Neuron (in vitro differentiated cells): Measurements from ENCODE around the gene ADK.

ENCODE experiments used
- H2AFZ ChIP-seq: one replicate; pipeline ENCODE4 v1.6.1; 2013; ENCODE audit warnings: low read depth, mild to moderate bottlenecking, inconsistent platforms, low read length, moderate library complexity
- H3K27me3 ChIP-seq: one replicate; pipeline ENCODE4 v1.6.1; 2013; ENCODE audit warnings: low read length; ENCODE audit not compliant: insufficient read depth
- H3K36me3 ChIP-seq: one replicate; pipeline ENCODE4 v1.6.1; 2013; ENCODE audit warnings: low read length; ENCODE audit not compliant: insufficient read depth
- H3K4me1 ChIP-seq: one replicate; pipeline ENCODE4 v1.6.1; 2013; ENCODE audit warnings: low read length; ENCODE audit not compliant: insufficient read depth
- H3K4me3 ChIP-seq: 2 replicates; pipeline ENCODE4 v1.5.1; 2013; ENCODE audit warnings: mild to moderate bottlenecking, low read length, moderate library complexity
- H3K9me3 ChIP-seq: one replicate; pipeline ENCODE4 v1.6.1; 2013; ENCODE audit warnings: low read length

ADK gene

GRCh38 chr10:74238516-74238915, 87.5 kb downstream of the ADK start:
- Histone ChIP-seq H3K27me3 (no peaks in the 10 kb centered on the region), H3K36me3 (peaks cover 6% of the 10 kb centered on the region), H2AFZ (no peak overlapping the region), H3K4me1 (peaks cover 12% of the 10 kb centered on the region), H3K4me3 (no peak overlapping the region), H3K9me3 (no peaks in the 10 kb centered on the region)

DNA sequence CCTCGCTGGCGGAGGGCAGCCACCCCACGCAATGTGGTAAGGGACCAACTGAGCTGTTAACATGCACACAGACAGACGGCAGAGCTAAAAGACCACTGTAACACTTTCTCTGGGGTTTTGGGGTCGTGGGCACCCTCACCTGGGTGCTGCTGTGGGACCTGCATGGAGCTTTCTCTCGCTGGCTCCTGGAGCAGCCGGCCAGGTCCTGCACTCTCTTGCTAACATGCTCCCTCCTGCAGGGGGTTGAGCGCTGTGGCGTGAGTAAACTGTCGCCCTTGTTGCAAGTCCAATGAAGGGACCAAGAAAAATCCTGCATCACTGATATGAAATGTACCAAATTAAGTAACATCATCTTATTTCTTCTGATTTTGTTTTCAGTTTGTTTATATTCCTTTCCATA, 92.0 kb downstream of the ADK start:
- Histone ChIP-seq H3K9me3 (no peaks in the 10 kb centered on the region), H2AFZ (no peak overlapping the region), H3K27me3 (no peaks in the 10 kb centered on the region), H3K4me1 (peaks cover 11% of the 10 kb centered on the region), H3K36me3 (peaks cover 6% of the 10 kb centered on the region), H3K4me3 (no peak overlapping the region)

- Histone ChIP-seq H3K27me3 (no peaks in the 10 kb centered on the region), H3K4me1 (peaks cover 2% of the 10 kb centered on the region), H3K36me3 (peaks cover 6% of the 10 kb centered on the region), H3K9me3 (no peaks in the 10 kb centered on the region), H3K4me3 (no peak overlapping the region), H2AFZ (no peak overlapping the region)
Observed at GRCh38 chr10:74244097-74244685, 93.2 kb downstream of the ADK start.

DNA sequence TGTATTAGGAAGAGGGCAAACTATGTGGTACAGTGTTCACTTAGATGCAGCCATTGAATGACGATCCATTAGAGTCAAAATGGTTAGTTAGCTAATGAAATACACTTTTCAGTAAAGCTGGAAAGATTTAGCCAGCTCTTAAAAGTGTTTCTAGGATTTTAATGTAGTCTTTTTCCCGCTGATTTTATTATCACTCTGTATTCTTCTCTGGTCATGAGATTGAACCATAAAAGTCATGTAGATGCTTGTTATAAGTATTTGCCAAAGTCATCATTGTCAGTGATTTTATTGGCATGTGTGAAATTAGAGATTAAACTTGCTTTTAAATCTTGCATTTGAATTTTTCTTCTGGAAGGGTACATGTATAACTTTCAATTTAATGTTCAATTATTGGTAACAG, 93.8 kb downstream of the ADK start:
- Histone ChIP-seq H3K36me3 (peaks cover 6% of the 10 kb centered on the region), H3K27me3 (no peaks in the 10 kb centered on the region), H3K4me1 (no peaks in the 10 kb centered on the region), H3K9me3 (no peaks in the 10 kb centered on the region), H3K4me3 (no peak overlapping the region), H2AFZ (no peak overlapping the region)

GRCh38 chr10:74246495-74246894, 95.5 kb downstream of the ADK start:
- peaks cover 6% of the 10 kb centered on the region for H3K36me3 ChIP-seq
- H3K4me1 ChIP-seq, result no peaks in the 10 kb centered on the region
- no peak overlapping the region for H3K4me3 ChIP-seq
- no peak overlapping the region for H2AFZ ChIP-seq
- H3K9me3 ChIP-seq, result no peaks in the 10 kb centered on the region
- H3K27me3 ChIP-seq, result no peaks in the 10 kb centered on the region

GRCh38 chr10:74249865-74250264, 98.8 kb downstream of the ADK start:
- H3K27me3 ChIP-seq, result no peaks in the 10 kb centered on the region
- no peak overlapping the region for H3K4me3 ChIP-seq
- H3K9me3 ChIP-seq, result no peaks in the 10 kb centered on the region
- no peak overlapping the region for H2AFZ ChIP-seq
- H3K36me3 ChIP-seq, result no peaks in the 10 kb centered on the region
- no peaks in the 10 kb centered on the region for H3K4me1 ChIP-seq

- Histone ChIP-seq H3K9me3 (no peaks in the 10 kb centered on the region), H3K4me1 (peaks cover 6% of the 10 kb centered on the region), H2AFZ (no peak overlapping the region), H3K36me3 (no peaks in the 10 kb centered on the region), H3K4me3 (no peak overlapping the region), H3K27me3 (no peaks in the 10 kb centered on the region)
Observed at GRCh38 chr10:74255214-74255613, 104.2 kb downstream of the ADK start.

- Histone ChIP-seq H3K36me3 (no peaks in the 10 kb centered on the region), H3K27me3 (no peaks in the 10 kb centered on the region), H3K4me3 (no peak overlapping the region), H3K9me3 (no peaks in the 10 kb centered on the region), H3K4me1 (peaks cover 6% of the 10 kb centered on the region), H2AFZ (no peak overlapping the region)
Observed at GRCh38 chr10:74255888-74256357, 104.9 kb downstream of the ADK start.

- Histone ChIP-seq H3K27me3 (no peaks in the 10 kb centered on the region), H3K4me3 (no peak overlapping the region), H2AFZ (no peak overlapping the region), H3K9me3 (no peaks in the 10 kb centered on the region), H3K36me3 (no peaks in the 10 kb centered on the region), H3K4me1 (no peaks in the 10 kb centered on the region)
Observed at GRCh38 chr10:74262856-74263255, 111.8 kb downstream of the ADK start.

DNA sequence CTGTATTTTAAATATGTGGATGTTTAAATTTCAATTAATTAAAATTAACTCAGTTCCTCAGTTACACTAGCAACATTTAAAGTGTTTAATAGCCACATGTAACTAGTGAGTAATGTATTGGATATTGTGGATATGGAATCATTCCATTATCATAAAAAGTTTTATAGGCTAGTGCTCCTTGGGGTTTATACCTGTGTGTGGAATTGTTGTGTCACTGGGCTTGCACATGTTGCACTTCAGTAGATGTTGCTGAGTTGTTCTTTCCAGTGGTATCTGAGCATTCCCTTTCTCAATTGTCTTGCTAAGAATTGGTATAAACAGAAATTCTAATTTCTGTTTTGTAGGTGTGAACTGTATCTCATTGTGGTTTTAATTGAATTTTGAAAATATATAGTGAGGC, 113.0 kb downstream of the ADK start:
- no peak overlapping the region for H3K4me3 ChIP-seq

DNA sequence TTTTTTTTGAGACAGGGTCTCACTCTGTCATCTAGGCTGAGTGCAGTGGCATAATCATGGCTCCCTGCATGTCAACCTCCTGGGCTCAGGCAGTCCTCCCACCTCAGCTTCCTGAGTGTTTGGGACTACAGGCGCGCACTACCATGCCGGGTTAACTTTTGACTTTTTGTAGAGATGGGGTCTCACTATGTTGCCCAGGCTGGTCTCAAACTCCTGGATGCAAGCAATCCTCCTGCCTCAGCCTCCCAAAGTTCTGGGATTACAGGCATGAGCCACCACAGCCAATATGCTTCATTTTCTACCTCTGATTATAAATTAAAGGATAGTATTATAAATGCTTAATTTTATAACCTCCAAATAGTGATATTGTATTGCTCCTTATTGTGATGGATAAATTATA, 121.3 kb downstream of the ADK start:
- Histone ChIP-seq H3K4me1 (no peaks in the 10 kb centered on the region), H3K4me3 (no peak overlapping the region), H2AFZ (no peak overlapping the region), H3K9me3 (no peaks in the 10 kb centered on the region), H3K27me3 (no peaks in the 10 kb centered on the region), H3K36me3 (no peaks in the 10 kb centered on the region)

More for the DNA sequence above, 113.0 kb downstream of the ADK start:
- Histone ChIP-seq H3K27me3 (no peaks in the 10 kb centered on the region), H3K9me3 (no peaks in the 10 kb centered on the region), H2AFZ (no peak overlapping the region), H3K36me3 (no peaks in the 10 kb centered on the region), H3K4me1 (no peaks in the 10 kb centered on the region)

DNA sequence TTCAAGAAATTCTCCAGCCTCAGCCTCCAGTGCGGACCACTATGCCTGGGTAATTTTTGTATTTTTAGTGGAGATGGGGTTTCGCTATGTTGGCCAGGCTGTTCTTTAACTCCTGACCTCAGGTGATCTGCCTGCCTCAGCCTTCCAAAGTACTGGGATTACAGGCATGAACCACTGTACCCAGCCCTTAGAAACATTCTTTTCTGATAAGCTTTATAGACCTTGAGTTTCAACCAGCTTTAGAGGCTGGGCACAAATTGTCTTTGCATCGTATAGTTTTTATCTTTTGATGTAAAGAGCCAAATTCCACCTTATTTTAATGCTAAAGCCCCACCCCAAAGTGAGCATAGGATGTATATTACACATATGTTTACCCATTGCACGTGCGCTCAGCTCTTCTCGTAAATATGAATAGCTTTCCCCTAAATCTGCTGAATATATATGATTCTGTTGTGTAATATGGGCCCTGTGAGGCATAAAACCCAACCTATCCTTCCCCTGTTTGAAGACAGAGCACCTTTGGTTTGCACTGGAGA, 124.8 kb downstream of the ADK start:
- no peaks in the 10 kb centered on the region for H3K4me1 ChIP-seq
- no peak overlapping the region for H2AFZ ChIP-seq
- H3K27me3 ChIP-seq, result no peaks in the 10 kb centered on the region
- no peaks in the 10 kb centered on the region for H3K9me3 ChIP-seq
- H3K36me3 ChIP-seq, result no peaks in the 10 kb centered on the region
- H3K4me3 ChIP-seq, result no peak overlapping the region

DNA sequence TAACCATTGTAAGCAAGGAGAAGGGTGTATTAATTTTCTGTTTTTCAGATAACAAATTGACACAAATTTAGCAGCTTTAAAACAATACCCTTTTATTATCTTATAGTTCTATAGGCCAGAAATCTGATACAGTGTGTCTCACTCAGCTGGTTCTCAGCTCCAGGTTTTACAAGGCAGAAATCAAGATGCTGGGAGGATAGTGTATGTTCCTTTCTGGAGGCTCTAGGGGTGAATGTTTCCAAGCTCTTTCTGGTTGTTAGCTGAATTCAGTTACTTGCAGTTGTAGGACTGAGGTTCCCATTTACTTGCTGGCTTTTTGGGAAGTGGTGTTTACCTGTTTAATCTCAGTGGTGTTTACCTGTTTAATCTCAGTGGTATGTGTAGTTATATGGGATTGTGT, 125.4 kb downstream of the ADK start:
- no peaks in the 10 kb centered on the region for H3K27me3 ChIP-seq
- no peak overlapping the region for H2AFZ ChIP-seq
- peaks cover 4% of the 10 kb centered on the region for H3K9me3 ChIP-seq
- no peaks in the 10 kb centered on the region for H3K4me1 ChIP-seq
- no peaks in the 10 kb centered on the region for H3K36me3 ChIP-seq
- no peak overlapping the region for H3K4me3 ChIP-seq
